Astrocyte (in vitro differentiated cells and primary cell): Measurements from ENCODE around the gene SH2B2. TPM values are rescaled to one million over a fixed set of nuclear protein-coding genes. Genes with fewer than 3 reads are reported as not detected.

ENCODE experiments used
- DNase-seq: peaks from one replicate; pipeline ENCODE4 v3.0.0-alpha.2; 2010; ENCODE audit warnings: low read depth
- FAIRE-seq: peaks from 2 replicates; lab custom pipeline; 2011; peaks lifted over from hg19 to GRCh38; lab: Jason Lieb, UNC
- H2AFZ ChIP-seq: 2 replicates; pipeline ENCODE4 v1.6.0; 2012; ENCODE audit warnings: low read depth, low read length, inconsistent platforms
- H3K27ac ChIP-seq: 2 replicates; pipeline ENCODE4 v1.5.1; 2011; ENCODE audit warnings: low read depth, low read length, inconsistent platforms
- H3K27me3 ChIP-seq: 2 replicates; pipeline ENCODE4 v1.6.0; 2011; ENCODE audit warnings: low read length, inconsistent platforms; ENCODE audit not compliant: insufficient read depth
- H3K36me3 ChIP-seq: 2 replicates; pipeline ENCODE4 v1.5.1; 2011; ENCODE audit warnings: low read length, inconsistent platforms; ENCODE audit not compliant: insufficient read depth
- H3K4me1 ChIP-seq: 2 replicates; pipeline ENCODE4 v1.5.1; 2011; ENCODE audit warnings: low read length, inconsistent platforms; ENCODE audit not compliant: insufficient read depth
- H3K4me2 ChIP-seq: 2 replicates; pipeline ENCODE4 v1.6.0; 2012; ENCODE audit warnings: low read length, inconsistent platforms
- H3K4me3 ChIP-seq: 2 replicates; pipeline ENCODE4 v1.5.1; 2011; ENCODE audit warnings: low read depth, mild to moderate bottlenecking, low read length, inconsistent platforms; ENCODE audit not compliant: insufficient read depth
- H3K79me2 ChIP-seq: 2 replicates; pipeline ENCODE4 v1.6.0; 2012; ENCODE audit warnings: mild to moderate bottlenecking, low read length, inconsistent platforms; ENCODE audit not compliant: insufficient read depth
- H3K9ac ChIP-seq: 2 replicates; pipeline ENCODE4 v1.6.0; 2012; ENCODE audit warnings: mild to moderate bottlenecking, low read length, inconsistent platforms
- H3K9me3 ChIP-seq: 2 replicates; pipeline ENCODE4 v1.5.1; 2012; ENCODE audit warnings: low read depth, mild to moderate bottlenecking, low read length, inconsistent platforms; ENCODE audit not compliant: insufficient read depth
- H4K20me1 ChIP-seq: 2 replicates; pipeline ENCODE4 v1.6.0; 2012; ENCODE audit warnings: low read length, inconsistent platforms; ENCODE audit not compliant: insufficient read depth
- H3K27ac Mint-ChIP-seq: one replicate; pipeline ENCODE4 v1.8.0; 2021; ENCODE audit warnings: mild to moderate bottlenecking, mixed read lengths; ENCODE audit not compliant: unreplicated experiment
- H3K27me3 Mint-ChIP-seq: one replicate; pipeline ENCODE4 v1.8.0; 2021; ENCODE audit warnings: low read depth, mixed read lengths; ENCODE audit not compliant: unreplicated experiment
- H3K36me3 Mint-ChIP-seq: one replicate; pipeline ENCODE4 v1.8.0; 2021; ENCODE audit warnings: low read depth, mixed read lengths; ENCODE audit not compliant: unreplicated experiment
- H3K4me1 Mint-ChIP-seq: one replicate; pipeline ENCODE4 v1.8.0; 2021; ENCODE audit warnings: low read depth, mixed read lengths; ENCODE audit not compliant: unreplicated experiment
- H3K4me3 Mint-ChIP-seq: one replicate; pipeline ENCODE4 v1.8.0; 2021; ENCODE audit warnings: mild to moderate bottlenecking, moderate library complexity, mixed read lengths; ENCODE audit not compliant: unreplicated experiment
- H3K9me3 Mint-ChIP-seq: one replicate; pipeline ENCODE4 v1.8.0; 2021; ENCODE audit warnings: mild to moderate bottlenecking, mixed read lengths; ENCODE audit not compliant: unreplicated experiment
- EZH2 ChIP-seq: IDR thresholded peaks from 2 replicates; pipeline ENCODE4 v1.6.1; 2012; ENCODE audit warnings: mild to moderate bottlenecking, low read length, inconsistent platforms; ENCODE audit not compliant: insufficient read depth
- total RNA-seq: library from RNA; stranded (reverse); gene quantifications from 2 replicates; pipeline ENCODE4 v1.2.1, GENCODE V29; 2021
- TF ChIP-seq, protein P1 (sequence below): IDR thresholded peaks from 2 replicates; pipeline ENCODE4 v1.5.1; 2011; ENCODE audit warnings: low read depth, mild to moderate bottlenecking, inconsistent platforms, low read length, moderate library complexity; ENCODE audit not compliant: insufficient read depth

The SH2B2 gene
- total RNA-seq, 1 donor from 2014 or later: 5.6 TPM

DNA sequence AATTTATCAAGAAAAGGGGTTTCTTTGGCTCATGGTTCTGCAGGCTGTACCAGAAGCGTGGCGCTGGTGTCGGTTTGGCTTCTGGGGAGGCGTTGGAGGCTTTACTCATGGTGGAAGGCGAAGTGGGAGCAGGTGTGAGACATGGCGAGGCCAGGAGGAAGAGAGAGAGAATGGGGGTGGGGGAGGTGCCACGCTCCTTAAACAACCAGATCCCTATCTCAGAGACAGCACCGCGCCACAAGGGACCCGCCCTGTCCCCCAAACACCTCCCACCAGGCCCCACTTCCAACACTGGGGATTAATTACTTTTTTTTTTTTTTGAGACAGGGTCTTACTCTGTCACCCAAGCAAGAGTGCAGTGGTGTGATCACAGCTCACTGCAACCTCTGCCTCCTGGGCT, 18.0 kb upstream of the SH2B2 start:
- H3K4me3 Mint-ChIP-seq: no peak overlapping the region
- Histone ChIP-seq H3K27me3 (no peaks in the 10 kb centered on the region), H3K9me3 (no peaks in the 10 kb centered on the region), H3K27ac (no peak overlapping the region), H3K36me3 (no peaks in the 10 kb centered on the region), H3K4me1 (peaks cover 16% of the 10 kb centered on the region), H2AFZ (no peak overlapping the region), H3K4me3 (no peak overlapping the region), H3K9ac (no peak overlapping the region), H3K4me2 (no peak overlapping the region), H4K20me1 (no peaks in the 10 kb centered on the region), H3K79me2 (no peaks in the 10 kb centered on the region)
- H3K4me1 Mint-ChIP-seq: peaks cover 8% of the 10 kb centered on the region
- H3K27ac Mint-ChIP-seq: no peak overlapping the region
- no peak for TF ChIP-seq EZH2
- TF ChIP-seq, protein P1, sequence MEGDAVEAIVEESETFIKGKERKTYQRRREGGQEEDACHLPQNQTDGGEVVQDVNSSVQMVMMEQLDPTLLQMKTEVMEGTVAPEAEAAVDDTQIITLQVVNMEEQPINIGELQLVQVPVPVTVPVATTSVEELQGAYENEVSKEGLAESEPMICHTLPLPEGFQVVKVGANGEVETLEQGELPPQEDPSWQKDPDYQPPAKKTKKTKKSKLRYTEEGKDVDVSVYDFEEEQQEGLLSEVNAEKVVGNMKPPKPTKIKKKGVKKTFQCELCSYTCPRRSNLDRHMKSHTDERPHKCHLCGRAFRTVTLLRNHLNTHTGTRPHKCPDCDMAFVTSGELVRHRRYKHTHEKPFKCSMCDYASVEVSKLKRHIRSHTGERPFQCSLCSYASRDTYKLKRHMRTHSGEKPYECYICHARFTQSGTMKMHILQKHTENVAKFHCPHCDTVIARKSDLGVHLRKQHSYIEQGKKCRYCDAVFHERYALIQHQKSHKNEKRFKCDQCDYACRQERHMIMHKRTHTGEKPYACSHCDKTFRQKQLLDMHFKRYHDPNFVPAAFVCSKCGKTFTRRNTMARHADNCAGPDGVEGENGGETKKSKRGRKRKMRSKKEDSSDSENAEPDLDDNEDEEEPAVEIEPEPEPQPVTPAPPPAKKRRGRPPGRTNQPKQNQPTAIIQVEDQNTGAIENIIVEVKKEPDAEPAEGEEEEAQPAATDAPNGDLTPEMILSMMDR: no peak
- peaks cover 4% of the 10 kb centered on the region for H3K9me3 Mint-ChIP-seq
- peaks cover 22% of the 10 kb centered on the region for H3K27me3 Mint-ChIP-seq
- peaks cover 3% of the 10 kb centered on the region for H3K36me3 Mint-ChIP-seq
- FAIRE-seq (no peak), DNase-seq (no peak)

DNA sequence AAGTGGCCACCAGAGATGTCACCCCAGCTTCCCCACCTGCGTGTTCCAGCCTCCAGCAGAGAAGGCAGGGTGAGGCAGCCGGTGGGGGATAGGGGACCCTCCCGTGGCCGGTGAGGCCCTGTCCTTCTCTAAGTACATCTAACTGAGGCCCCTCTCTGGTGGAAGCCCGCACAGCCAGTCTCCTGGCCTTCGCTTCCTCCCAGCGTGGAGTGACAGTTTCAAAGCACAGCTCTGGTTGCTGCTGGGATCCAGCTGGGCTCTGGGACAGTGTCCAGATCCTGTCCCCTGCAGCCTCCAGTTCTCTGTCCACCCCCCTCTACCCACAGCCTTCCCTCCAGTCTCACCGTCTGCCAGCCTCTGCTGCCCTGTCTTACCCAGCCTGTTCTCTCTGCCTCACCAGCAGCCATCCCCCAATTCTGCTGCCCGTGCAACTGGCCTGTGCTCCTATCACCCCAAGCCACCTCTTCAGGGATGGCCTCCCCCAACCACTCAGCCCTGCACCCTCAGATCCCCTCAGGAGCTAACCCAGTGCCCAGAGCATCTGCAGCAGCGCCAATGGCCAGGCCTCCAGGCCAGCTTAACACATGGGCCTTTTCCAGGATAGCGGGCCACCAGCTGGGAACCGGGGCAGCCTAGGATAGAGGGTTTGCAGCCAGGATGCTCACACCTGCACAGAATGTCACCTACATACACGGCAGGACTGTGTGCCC, 16.3 kb upstream of the SH2B2 start:
- H3K4me3 ChIP-seq: no peak overlapping the region
- Mint-ChIP-seq H3K9me3 (peaks cover 4% of the 10 kb centered on the region), H3K27ac (no peak overlapping the region), H3K27me3 (peaks cover 22% of the 10 kb centered on the region), H3K4me3 (no peak overlapping the region), H3K36me3 (peaks cover 3% of the 10 kb centered on the region), H3K4me1 (peaks cover 11% of the 10 kb centered on the region)
- TF ChIP-seq, protein P1: no peak
- no peak for TF ChIP-seq EZH2
- H3K79me2 ChIP-seq: no peaks in the 10 kb centered on the region
- no peaks in the 10 kb centered on the region for H3K9me3 ChIP-seq
- peaks cover 16% of the 10 kb centered on the region for H3K4me1 ChIP-seq
- H3K36me3 ChIP-seq: no peaks in the 10 kb centered on the region
- H3K27me3 ChIP-seq: no peaks in the 10 kb centered on the region
- H3K9ac ChIP-seq: no peak overlapping the region
- no peak overlapping the region for H3K4me2 ChIP-seq
- DNase-seq (no peak), FAIRE-seq (no peak)
- H3K27ac ChIP-seq: no peak overlapping the region
- H4K20me1 ChIP-seq: no peaks in the 10 kb centered on the region
- no peak overlapping the region for H2AFZ ChIP-seq

DNA sequence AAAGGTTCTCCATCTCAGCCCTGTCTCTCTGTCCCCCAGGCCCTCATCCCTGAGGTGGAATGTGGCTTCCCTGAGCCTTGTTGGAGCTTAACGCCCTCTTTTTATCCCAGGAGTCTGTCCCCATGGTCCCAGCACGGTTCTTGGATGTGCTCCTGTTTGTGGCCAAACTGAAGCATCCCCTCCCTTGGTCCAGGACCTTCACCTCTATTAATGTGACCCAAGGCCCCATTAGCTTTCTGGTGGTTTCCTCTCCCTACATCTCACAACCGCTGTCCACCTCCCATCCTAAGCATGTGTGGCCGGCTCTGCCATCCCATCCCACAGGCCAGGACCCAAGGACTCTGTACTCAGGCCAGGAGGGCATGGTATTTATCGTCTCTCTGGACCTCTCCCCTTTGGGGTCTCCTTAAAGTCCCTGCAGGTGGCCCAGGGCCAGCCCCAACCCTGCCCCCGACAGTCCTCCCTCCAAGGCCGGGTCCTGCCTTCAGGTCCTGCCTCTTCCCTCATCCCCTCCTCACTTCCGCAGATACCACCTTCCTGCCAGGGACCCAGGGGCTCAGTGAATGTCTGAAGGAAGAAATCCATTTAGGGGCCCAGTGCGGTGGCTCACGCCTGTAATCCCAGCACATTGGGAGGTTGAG, 15.4 kb upstream of the SH2B2 start:
- H3K9me3 Mint-ChIP-seq: peaks cover 4% of the 10 kb centered on the region
- no peak overlapping the region for H3K9ac ChIP-seq
- no peaks in the 10 kb centered on the region for H4K20me1 ChIP-seq
- H3K27me3 ChIP-seq: no peaks in the 10 kb centered on the region
- no peak overlapping the region for H3K27ac Mint-ChIP-seq
- H3K4me2 ChIP-seq: no peak overlapping the region
- no peaks in the 10 kb centered on the region for H3K79me2 ChIP-seq
- H3K4me1 Mint-ChIP-seq: peaks cover 11% of the 10 kb centered on the region
- peaks cover 20% of the 10 kb centered on the region for H3K27me3 Mint-ChIP-seq
- H2AFZ ChIP-seq: no peak overlapping the region
- H3K4me1 ChIP-seq: peaks cover 16% of the 10 kb centered on the region
- peaks cover 3% of the 10 kb centered on the region for H3K36me3 Mint-ChIP-seq
- no peak overlapping the region for H3K27ac ChIP-seq
- H3K9me3 ChIP-seq: no peaks in the 10 kb centered on the region
- FAIRE-seq (no peak), DNase-seq (no peak)
- H3K36me3 ChIP-seq: no peaks in the 10 kb centered on the region
- TF ChIP-seq, protein P1: no peak
- no peak overlapping the region for H3K4me3 ChIP-seq
- no peak overlapping the region for H3K4me3 Mint-ChIP-seq
